ENCODE measurements around the gene RPS6KA5. TPM values are rescaled to one million over a fixed set of nuclear protein-coding genes. Genes with fewer than 3 reads are reported as not detected.

RPS6KA5 gene
- total RNA-seq, 1 experiment from 2014 or later = 24.2 TPM

GRCh38 chr14:90810806-90811205, 249.6 kb downstream of the RPS6KA5 start (continued):
- TF ChIP-seq ZBTB33 (IDR thresholded peaks at IDR 0.05; ENCODE audit: extremely low read depth, insufficient replicate concordance, low read length) (no peak), SP1 (IDR thresholded peaks at IDR 0.05; ENCODE audit: low read depth) (no peak), EZH2 (IDR thresholded peaks at IDR 0.05) (no peak), ELF1 (IDR thresholded peaks at IDR 0.05; ENCODE audit: borderline replicate concordance, low read depth) (no peak), EZH2phosphoT487 (IDR thresholded peaks at IDR 0.05; ENCODE audit: borderline replicate concordance) (no peak), CEBPB (IDR thresholded peaks at IDR 0.05; ENCODE audit: low read depth) (no peak), EGR1 (IDR thresholded peaks at IDR 0.05; ENCODE audit: low read depth) (no peak), ATF3 (IDR thresholded peaks at IDR 0.05) (no peak), ZFX (IDR thresholded peaks at IDR 0.05) (no peak)

- no peak overlapping the region for H3K4me2 ChIP-seq (ENCODE audit: low read length)
- no peak overlapping the region for H3K27ac ChIP-seq (ENCODE audit: low read depth, low read length)
- H3K9me2 ChIP-seq (ENCODE audit: insufficient read depth) = no peaks in the 10 kb centered on the region
- POLR2A ChIA-PET = no interaction called here
- no peak overlapping the region for H3K4me3 ChIP-seq (replicated peaks in 1 of 2; ENCODE audit: low read depth in 1 of 2, low read length in 2 of 2)
- no TSS peak for BruUV-seq (replicated peaks)
- H3K9ac ChIP-seq (ENCODE audit: low read length) = no peak overlapping the region
- no peak overlapping the region for H2AFZ ChIP-seq (ENCODE audit: low read depth, low read length, poor library complexity, severe bottlenecking)
- no peaks in the 10 kb centered on the region for H4K20me1 ChIP-seq (ENCODE audit: insufficient read depth)
- CTCF ChIA-PET = no interaction called here
- no peaks in the 10 kb centered on the region for H3K27me3 ChIP-seq (ENCODE audit: insufficient read depth, low read length)
- ATAC-seq = no peak
- intact Hi-C loops (cut with micrococcal nuclease) = no loop called here
- peaks cover 40% of the 10 kb centered on the region; the same call in 1 of the 2 replicates for H3K79me2 ChIP-seq (ENCODE audit: insufficient read depth, low read length)
- H3K36me3 ChIP-seq (ENCODE audit: control insufficient read depth in 1 of 2, insufficient read depth in 2 of 2, low read length in 2 of 2) = no peaks in the 10 kb centered on the region
- RAD21 ChIA-PET (ENCODE audit: low non-redundant PET in 1 of 2, low total read pairs in 2 of 2, uncharacterized antibody in 2 of 2, unreplicated experiment in 2 of 2) = no interaction called here
- peaks cover 0 to 10% of the 10 kb centered on the region in 2 experiments; a peak in 1 of 4 replicates for H3K4me1 ChIP-seq (ENCODE audit: control insufficient read depth in 1 of 2, insufficient read depth in 2 of 2, low read length in 2 of 2)
- H3K9me3 ChIP-seq (ENCODE audit: control insufficient read depth in 1 of 2, insufficient read depth in 1 of 2, low read depth in 1 of 2, low read length in 2 of 2) = no peaks in the 10 kb centered on the region
- DNase-seq (ENCODE audit: low read depth, low spot score) = no peak
- TF ChIP-seq TCF7L2 (IDR thresholded peaks at IDR 0.05; ENCODE audit: borderline replicate concordance, extremely low read depth, insufficient read depth, insufficient read length) (no peak), POLR2A (IDR thresholded peaks at IDR 0.05; ENCODE audit: borderline replicate concordance, extremely low read depth, insufficient read depth, insufficient read length) (no peak), FOSL1 (IDR thresholded peaks at IDR 0.05; ENCODE audit: low read depth) (no peak), ZBTB33 (IDR thresholded peaks at IDR 0.05; ENCODE audit: extremely low read depth, insufficient replicate concordance, low read length) (no peak), EZH2 (IDR thresholded peaks at IDR 0.05) (no peak), ATF3 (IDR thresholded peaks at IDR 0.05) (no peak), MAX (IDR thresholded peaks at IDR 0.05) (no peak), POLR2AphosphoS5 (IDR thresholded peaks at IDR 0.05; ENCODE audit: low read depth, low read length) (no peak), SP1 (IDR thresholded peaks at IDR 0.05; ENCODE audit: low read depth) (no peak), CTCF (IDR thresholded peaks at IDR 0.05 in 2 of 3, conservative IDR thresholded peaks at IDR 0.05 in 1 of 3; ENCODE audit: borderline replicate concordance in 1 of 3, insufficient read depth in 1 of 3, low read depth in 2 of 3, low read length in 2 of 3) (no peak), EGR1 (IDR thresholded peaks at IDR 0.05; ENCODE audit: low read depth) (no peak), YY1 (IDR thresholded peaks at IDR 0.05; ENCODE audit: extremely low read depth, insufficient replicate concordance, low read depth, low read length) (no peak), ZNF274 (IDR thresholded peaks at IDR 0.05; ENCODE audit: low read depth, low read length) (no peak)
Measured at GRCh38 chr14:90809530-90810312, 250.7 kb downstream of the RPS6KA5 start.

Measured in HCT116 (cell line).